SK-N-SH (cell line): ENCODE results near the gene HELB.

Experiments
- CTCF ChIP-seq: fragments of 200-600 bp; sonication (generic); IDR thresholded peaks from 2 replicates; pipeline ENCODE4 v1.6.1; 2017; ENCODE audit warnings: antibody characterized with exemption, mild to moderate bottlenecking, moderate library complexity
- EP300 ChIP-seq, 2 experiments: IDR thresholded peaks; 2 replicates each; pipeline versions ENCODE4 v1.4.0 to v1.6.1; 2012; ENCODE audit warnings: borderline replicate concordance in 1 of 2, low read depth in 1 of 2, low read length in 1 of 2
- IRF3 ChIP-seq: fragments of 150-350 bp; IDR thresholded peaks from 2 replicates; pipeline ENCODE4 v1.6.1; 2016; ENCODE audit warnings: mild to moderate bottlenecking, low read depth, low read length
- JUND ChIP-seq: IDR thresholded peaks from 2 replicates; pipeline ENCODE4 v1.4.0; 2012
- NFIC ChIP-seq: IDR thresholded peaks from 2 replicates; pipeline ENCODE4 v1.4.0; 2012; ENCODE audit warnings: borderline replicate concordance
- NRF1 ChIP-seq: IDR thresholded peaks from 2 replicates; pipeline ENCODE4 v1.6.1; 2012; ENCODE audit warnings: low read depth, mild to moderate bottlenecking, low read length
- POLR2AphosphoS5 ChIP-seq: IDR thresholded peaks from 2 replicates; pipeline ENCODE4 v1.6.1; 2012; ENCODE audit warnings: low read depth, low read length
- RAD21 ChIP-seq: IDR thresholded peaks from 2 replicates; pipeline ENCODE4 v1.6.1; 2012; ENCODE audit warnings: mild to moderate bottlenecking, low read length
- RFX5 ChIP-seq: IDR thresholded peaks from 2 replicates; pipeline ENCODE4 v1.6.1; 2012; ENCODE audit warnings: mild to moderate bottlenecking, improper control_type of control experiment, low read length
- TEAD4 ChIP-seq: IDR thresholded peaks from 2 replicates; pipeline ENCODE4 v1.4.0; 2012; ENCODE audit warnings: mild to moderate bottlenecking, borderline replicate concordance; ENCODE audit not compliant: insufficient read depth
- TF ChIP-seq, protein P1 (sequence below): IDR thresholded peaks from 2 replicates; pipeline ENCODE4 v1.4.0; 2012; ENCODE audit warnings: low read depth
- TF ChIP-seq, protein P2 (sequence below): IDR thresholded peaks from 2 replicates; pipeline ENCODE4 v1.4.0; 2012; ENCODE audit warnings: low read depth, borderline replicate concordance

DNA sequence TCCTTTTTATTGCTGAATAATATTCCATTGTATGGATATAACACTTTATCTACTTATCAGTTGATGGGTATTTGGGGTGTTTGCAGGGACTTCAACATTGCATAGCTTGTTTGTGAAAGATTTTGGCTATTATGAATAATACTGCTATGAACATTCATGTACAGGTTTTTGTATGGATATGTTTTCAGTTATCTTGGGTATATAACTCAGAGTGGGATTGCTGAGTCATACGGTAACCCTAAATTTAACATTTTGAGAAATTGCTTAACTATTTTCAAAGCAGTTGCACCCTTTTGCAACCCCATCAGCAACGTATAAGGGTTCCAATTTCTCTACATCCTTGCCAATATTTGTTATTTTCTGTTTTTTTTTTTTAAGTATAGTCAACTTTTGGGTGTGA lies 27.3 kb upstream of the HELB start:
- TF ChIP-seq CTCF (no peak), EP300 (IDR thresholded peaks at IDR 0.05; ENCODE audit: borderline replicate concordance in 1 of 2, low read depth in 1 of 2, low read length in 1 of 2) (no peak), NRF1 (no peak), IRF3 (no peak), RFX5 (no peak), TEAD4 (no peak), POLR2AphosphoS5 (no peak), JUND (no peak), RAD21 (no peak), NFIC (no peak)
- TF ChIP-seq, protein P1, sequence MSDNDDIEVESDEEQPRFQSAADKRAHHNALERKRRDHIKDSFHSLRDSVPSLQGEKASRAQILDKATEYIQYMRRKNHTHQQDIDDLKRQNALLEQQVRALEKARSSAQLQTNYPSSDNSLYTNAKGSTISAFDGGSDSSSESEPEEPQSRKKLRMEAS: no peak
- TF ChIP-seq, protein P2, sequence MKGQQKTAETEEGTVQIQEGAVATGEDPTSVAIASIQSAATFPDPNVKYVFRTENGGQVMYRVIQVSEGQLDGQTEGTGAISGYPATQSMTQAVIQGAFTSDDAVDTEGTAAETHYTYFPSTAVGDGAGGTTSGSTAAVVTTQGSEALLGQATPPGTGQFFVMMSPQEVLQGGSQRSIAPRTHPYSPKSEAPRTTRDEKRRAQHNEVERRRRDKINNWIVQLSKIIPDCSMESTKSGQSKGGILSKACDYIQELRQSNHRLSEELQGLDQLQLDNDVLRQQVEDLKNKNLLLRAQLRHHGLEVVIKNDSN: no peak
